Activated gamma-delta T cell (primary cell): ENCODE data around the gene THYN1.

ENCODE experiments used
- DNase-seq: peaks from one replicate; lab custom pipeline; 2025; lab: John Stamatoyannopoulos, UW

THYN1 gene

GRCh38 chr11:134223121-134223520 is 30.0 kb downstream of the THYN1 start:
- DNase-seq: no peak

GRCh38 chr11:134216816-134217215 is 36.3 kb downstream of the THYN1 start:
- no peak for DNase-seq

- DNase-seq: no peak
Observed at GRCh38 chr11:134215836-134216235, 37.3 kb downstream of the THYN1 start.

DNA sequence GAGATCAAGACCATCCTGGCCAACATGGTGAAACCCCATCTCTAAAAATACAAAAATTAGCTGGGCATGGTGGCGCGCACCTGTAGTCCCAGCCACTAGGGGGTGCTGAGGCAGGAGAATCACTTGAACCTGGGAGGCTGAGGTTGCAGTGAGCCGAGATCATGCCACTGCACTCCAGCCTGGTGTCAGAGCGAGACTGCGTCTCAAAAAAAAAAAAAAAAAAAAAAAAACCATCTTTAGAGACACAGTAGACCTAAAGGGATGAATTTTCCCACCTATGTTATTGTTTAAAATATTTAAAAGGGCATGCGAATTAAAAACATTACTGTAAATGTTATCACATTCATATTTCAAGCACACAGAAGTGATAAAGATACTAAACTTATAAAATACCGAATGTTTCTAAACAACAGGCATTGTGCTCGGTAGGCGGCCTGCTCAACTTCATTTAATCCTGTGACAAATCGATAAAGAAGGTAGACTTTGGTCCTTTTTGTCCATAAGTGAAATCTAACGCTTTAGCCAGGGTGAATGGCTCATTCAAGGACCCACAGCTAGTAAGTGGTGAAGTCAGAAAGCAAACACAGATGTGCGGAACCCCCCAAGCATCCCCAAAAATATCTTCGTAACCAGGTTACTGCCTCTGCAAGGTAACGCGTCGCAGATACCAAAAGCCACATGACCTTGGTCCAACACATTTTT is 45.5 kb downstream of the THYN1 start:
- DNase-seq: no peak

- DNase-seq: no peak
Observed at GRCh38 chr11:134206185-134206584, 47.0 kb downstream of the THYN1 start.

DNA sequence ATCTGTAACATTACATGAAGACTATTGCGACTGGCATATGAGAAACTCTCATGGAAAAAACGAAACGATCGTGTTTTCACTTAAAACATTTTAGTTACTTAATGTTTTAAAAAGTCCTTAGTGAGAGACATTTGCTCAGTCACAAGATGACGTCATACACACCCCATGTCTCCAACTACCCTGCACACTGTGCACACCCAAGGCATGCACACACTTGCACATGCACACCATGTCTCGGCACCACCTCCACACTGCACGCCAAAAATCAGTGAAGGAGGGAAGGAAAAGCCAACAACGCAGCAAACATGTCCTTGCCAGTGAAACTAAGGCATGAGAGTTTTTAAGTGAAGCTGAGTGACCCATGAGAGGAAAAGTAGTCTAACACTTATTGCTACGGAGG is 47.4 kb downstream of the THYN1 start:
- no peak for DNase-seq

- DNase-seq: no peak
Observed at GRCh38 chr11:134202661-134203060, 50.5 kb downstream of the THYN1 start.

- no peak for DNase-seq
Observed at GRCh38 chr11:134200688-134201087, 52.5 kb downstream of the THYN1 start.

- no peak for DNase-seq
Observed at GRCh38 chr11:134199531-134199930, 53.6 kb downstream of the THYN1 start.
